GM12873 (cell line): Measurements from ENCODE around the gene GPR34.

Experiments used
- CTCF ChIP-seq: IDR thresholded peaks from 2 replicates; pipeline ENCODE4 v1.5.1; 2012; ENCODE audit warnings: low read depth, mild to moderate bottlenecking, moderate library complexity, low read length, control low read depth; ENCODE audit not compliant: insufficient read depth; ENCODE audit errors: missing control alignments

The GPR34 gene

GRCh38 chrX:41728125-41728524 lies 39.4 kb downstream of the GPR34 start:
- no peak for TF ChIP-seq CTCF

- TF ChIP-seq CTCF = no peak
Measured at GRCh38 chrX:41730081-41730480, 41.3 kb downstream of the GPR34 start.

- no peak for TF ChIP-seq CTCF
Measured at GRCh38 chrX:41732260-41732659, 43.5 kb downstream of the GPR34 start.

GRCh38 chrX:41733939-41734338 lies 45.2 kb downstream of the GPR34 start:
- TF ChIP-seq CTCF = no peak

GRCh38 chrX:41734530-41734929 lies 45.8 kb downstream of the GPR34 start:
- TF ChIP-seq CTCF = peak; percentile 70

GRCh38 chrX:41737065-41737464 lies 48.3 kb downstream of the GPR34 start:
- no peak for TF ChIP-seq CTCF

GRCh38 chrX:41739871-41740270 lies 51.1 kb downstream of the GPR34 start:
- no peak for TF ChIP-seq CTCF
